GM23338 (cell line): ENCODE results near the gene CTBP2. TPM values are rescaled to one million over a fixed set of nuclear protein-coding genes. Genes with fewer than 3 reads are reported as not detected.

Source experiments
- ATAC-seq: fragments of 200-7000 bp; cut with Tn5 transposase; 3 replicates; pipeline ENCODE4 v1.9.1; 2020
- DNase-seq: peaks from one replicate; pipeline ENCODE4 v3.0.0-alpha.2; 2015; ENCODE audit warnings: low spot score
- H2AFZ ChIP-seq: fragments of 200-600 bp; sonication (generic); 2 replicates; pipeline ENCODE4 v1.8.0; 2016; ENCODE audit warnings: antibody characterized with exemption, mild to moderate bottlenecking, moderate library complexity
- H3F3A ChIP-seq: fragments of 200-600 bp; sonication (generic); replicated peaks from 2 replicates; pipeline ENCODE4 v1.8.0; 2017; ENCODE audit warnings: antibody characterized with exemption, mixed run types, low read depth
- H3K27ac ChIP-seq: fragments of 200-600 bp; sonication (generic); 2 replicates; pipeline ENCODE4 v1.6.1; 2016; ENCODE audit warnings: low read depth
- H3K27me3 ChIP-seq: fragments of 200-600 bp; sonication (generic); 2 replicates; pipeline ENCODE4 v1.8.0; 2016; ENCODE audit warnings: mild to moderate bottlenecking, mixed run types, moderate library complexity; ENCODE audit not compliant: insufficient read depth
- H3K36me3 ChIP-seq: fragments of 200-600 bp; sonication (generic); 2 replicates; pipeline ENCODE4 v1.8.0; 2016; ENCODE audit warnings: mild to moderate bottlenecking; ENCODE audit not compliant: insufficient read depth
- H3K4me1 ChIP-seq: fragments of 200-600 bp; sonication (generic); 2 replicates; pipeline ENCODE4 v1.8.0; 2016; ENCODE audit warnings: mild to moderate bottlenecking, moderate library complexity; ENCODE audit not compliant: insufficient read depth
- H3K4me2 ChIP-seq: fragments of 200-600 bp; sonication (generic); 2 replicates; pipeline ENCODE4 v1.7.1; 2017; ENCODE audit warnings: mixed run types
- H3K4me3 ChIP-seq: fragments of 200-600 bp; sonication (generic); 2 replicates; pipeline ENCODE4 v1.6.1; 2016; ENCODE audit warnings: mixed run types
- H3K79me2 ChIP-seq: fragments of 200-600 bp; sonication (generic); replicated peaks from 2 replicates; pipeline ENCODE4 v1.8.0; 2017; ENCODE audit warnings: mild to moderate bottlenecking; ENCODE audit not compliant: insufficient read depth
- H3K9me2 ChIP-seq: fragments of 200-600 bp; sonication (generic); 2 replicates; pipeline ENCODE4 v1.8.0; 2017; ENCODE audit not compliant: insufficient read depth
- H4K20me1 ChIP-seq: fragments of 200-600 bp; sonication (generic); replicated peaks from 2 replicates; pipeline ENCODE4 v1.8.0; 2017; ENCODE audit warnings: mild to moderate bottlenecking; ENCODE audit not compliant: insufficient read depth
- H3K27ac Mint-ChIP-seq: 2 replicates; pipeline ENCODE4 v1.8.0; 2020; ENCODE audit warnings: inconsistent platforms, mild to moderate bottlenecking, moderate library complexity, mixed read lengths
- H3K27me3 Mint-ChIP-seq: 3 replicates; pipeline ENCODE4 v1.8.0; 2022; ENCODE audit warnings: low read depth, mild to moderate bottlenecking, moderate library complexity, mixed read lengths, inconsistent platforms; ENCODE audit not compliant: insufficient read depth, poor library complexity
- H3K36me3 Mint-ChIP-seq: 3 replicates; pipeline ENCODE4 v1.8.0; 2021; ENCODE audit warnings: low read depth, mild to moderate bottlenecking, inconsistent platforms, moderate library complexity, mixed read lengths
- H3K4me1 Mint-ChIP-seq: 3 replicates; pipeline ENCODE4 v1.8.0; 2020; ENCODE audit warnings: mild to moderate bottlenecking, inconsistent platforms, mixed read lengths
- H3K4me3 Mint-ChIP-seq: 3 replicates; pipeline ENCODE4 v1.8.0; 2021; ENCODE audit warnings: moderate library complexity, mild to moderate bottlenecking, inconsistent platforms, mixed read lengths
- H3K9me3 Mint-ChIP-seq: 3 replicates; pipeline ENCODE4 v1.8.0; 2020; ENCODE audit warnings: moderate library complexity, mild to moderate bottlenecking, inconsistent platforms, mixed read lengths
- CREB1 ChIP-seq: fragments of 250-450 bp; sonication (Bioruptor Pico); IDR thresholded peaks from 2 replicates; pipeline ENCODE4 v1.5.0; 2020; ENCODE audit warnings: low read depth, mild to moderate bottlenecking, moderate library complexity
- EZH2 ChIP-seq: fragments of 200-600 bp; sonication (generic); IDR thresholded peaks from one replicate; pipeline ENCODE4 v1.8.0; 2017; ENCODE audit warnings: antibody characterized with exemption, mild to moderate bottlenecking, low read depth; ENCODE audit not compliant: unreplicated experiment
- EZH2phosphoT487 ChIP-seq: fragments of 200-600 bp; sonication (generic); IDR thresholded peaks from one replicate; pipeline ENCODE4 v1.8.1; 2018; ENCODE audit warnings: antibody characterized with exemption; ENCODE audit not compliant: unreplicated experiment
- JUNB ChIP-seq: IDR thresholded peaks from one replicate; pipeline ENCODE4 v1.6.1; 2016; ENCODE audit warnings: antibody characterized with exemption; ENCODE audit not compliant: unreplicated experiment
- NANOG ChIP-seq: IDR thresholded peaks from 2 replicates; pipeline ENCODE4 v1.6.1; 2016; ENCODE audit warnings: antibody characterized with exemption, borderline replicate concordance
- POLR2AphosphoS5 ChIP-seq: IDR thresholded peaks from 2 replicates; pipeline ENCODE4 v1.6.1; 2016; ENCODE audit warnings: antibody characterized with exemption, low read depth
- STAT1 ChIP-seq: IDR thresholded peaks from one replicate; pipeline ENCODE4 v1.6.1; 2016; ENCODE audit warnings: antibody characterized with exemption; ENCODE audit not compliant: unreplicated experiment
- ZNF114 ChIP-seq: fragments of 250-450 bp; sonication (Bioruptor Pico); IDR thresholded peaks from 2 replicates; pipeline ENCODE4 v1.5.0; 2020; ENCODE audit warnings: mild to moderate bottlenecking, moderate library complexity
- ZNF331 ChIP-seq: fragments of 250-450 bp; sonication (Bioruptor Pico); IDR thresholded peaks from 2 replicates; pipeline ENCODE4 v1.5.0; 2020; ENCODE audit warnings: low read depth, mild to moderate bottlenecking, moderate library complexity
- polyA plus RNA-seq: library from polyadenylated mRNA; unstranded; fragments of >200 nt; fragmentation: Nextera tagmentation; extraction: Ambion mirVana; gene quantifications from 2 replicates; pipeline ENCODE4 v1.2.1, GENCODE V29; 2016
- total RNA-seq: library from RNA; depleted of rRNA; stranded (reverse); fragments of >200 nt; shearing (Covaris generic); gene quantifications from 2 replicates; pipeline ENCODE4 v1.2.3, GENCODE V29; 2014
- TF ChIP-seq, protein P1 (sequence below): fragments of 250-450 bp; sonication (Bioruptor Pico); IDR thresholded peaks from 2 replicates; pipeline ENCODE4 v1.5.0; 2020; ENCODE audit warnings: mild to moderate bottlenecking, moderate library complexity
- TF ChIP-seq, protein P2 (sequence below), 2 experiments: fragments of 200-600 bp in 1 of 2; sonication (generic) in 1 of 2; conservative IDR thresholded peaks; 2 replicates each; pipeline versions ENCODE4 v1.5.1 to v1.6.1; 2016 to 2017; ENCODE audit warnings: antibody characterized with exemption in 2 of 2, low read depth in 2 of 2, mild to moderate bottlenecking in 2 of 2, moderate library complexity in 1 of 2
- TF ChIP-seq, protein P3 (sequence below): IDR thresholded peaks from 2 replicates; pipeline ENCODE4 v1.6.1; 2016; ENCODE audit warnings: antibody characterized with exemption
- TF ChIP-seq, protein P4 (sequence below): IDR thresholded peaks from one replicate; pipeline ENCODE4 v1.6.1; 2018; ENCODE audit warnings: antibody characterized with exemption; ENCODE audit not compliant: unreplicated experiment

CTBP2 gene
- total and polyA plus RNA-seq, 2 experiments from 2014 or later: 133 to 265 TPM

DNA sequence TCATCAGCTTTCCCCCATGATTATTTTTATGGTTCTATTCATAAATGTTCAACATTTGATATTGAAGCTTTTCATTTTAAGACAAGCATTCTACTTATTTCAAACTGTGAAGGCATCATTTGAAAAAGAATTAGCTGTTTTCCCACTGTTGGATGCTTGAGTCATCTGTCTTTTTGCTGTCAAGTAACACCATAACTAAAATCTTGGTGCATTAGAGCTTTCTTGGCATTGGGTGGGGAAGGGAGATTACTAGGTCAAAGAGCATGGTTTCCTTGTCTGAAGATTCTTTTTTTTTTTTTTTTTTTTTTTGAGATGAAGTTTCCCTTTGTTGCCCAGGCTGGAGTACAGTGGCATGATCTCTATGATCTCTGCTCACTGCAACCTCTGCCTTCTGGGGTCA, 68.5 kb downstream of the CTBP2 start:
- H4K20me1 ChIP-seq: peaks cover 94% of the 10 kb centered on the region
- H3K4me2 ChIP-seq: no peak overlapping the region
- H3K27me3 ChIP-seq: no peaks in the 10 kb centered on the region
- no peak for ATAC-seq
- H3F3A ChIP-seq: no peaks in the 10 kb centered on the region; the same call in 1 of the 2 replicates
- no peaks in the 10 kb centered on the region for H3K9me3 Mint-ChIP-seq
- TF ChIP-seq ZNF114 (no peak), STAT1 (no peak), EZH2 (no peak), CREB1 (no peak), NANOG (no peak), POLR2AphosphoS5 (no peak), EZH2phosphoT487 (no peak), JUNB (no peak), ZNF331 (CRISPR knock-in tag) (no peak)
- TF ChIP-seq, protein P1, sequence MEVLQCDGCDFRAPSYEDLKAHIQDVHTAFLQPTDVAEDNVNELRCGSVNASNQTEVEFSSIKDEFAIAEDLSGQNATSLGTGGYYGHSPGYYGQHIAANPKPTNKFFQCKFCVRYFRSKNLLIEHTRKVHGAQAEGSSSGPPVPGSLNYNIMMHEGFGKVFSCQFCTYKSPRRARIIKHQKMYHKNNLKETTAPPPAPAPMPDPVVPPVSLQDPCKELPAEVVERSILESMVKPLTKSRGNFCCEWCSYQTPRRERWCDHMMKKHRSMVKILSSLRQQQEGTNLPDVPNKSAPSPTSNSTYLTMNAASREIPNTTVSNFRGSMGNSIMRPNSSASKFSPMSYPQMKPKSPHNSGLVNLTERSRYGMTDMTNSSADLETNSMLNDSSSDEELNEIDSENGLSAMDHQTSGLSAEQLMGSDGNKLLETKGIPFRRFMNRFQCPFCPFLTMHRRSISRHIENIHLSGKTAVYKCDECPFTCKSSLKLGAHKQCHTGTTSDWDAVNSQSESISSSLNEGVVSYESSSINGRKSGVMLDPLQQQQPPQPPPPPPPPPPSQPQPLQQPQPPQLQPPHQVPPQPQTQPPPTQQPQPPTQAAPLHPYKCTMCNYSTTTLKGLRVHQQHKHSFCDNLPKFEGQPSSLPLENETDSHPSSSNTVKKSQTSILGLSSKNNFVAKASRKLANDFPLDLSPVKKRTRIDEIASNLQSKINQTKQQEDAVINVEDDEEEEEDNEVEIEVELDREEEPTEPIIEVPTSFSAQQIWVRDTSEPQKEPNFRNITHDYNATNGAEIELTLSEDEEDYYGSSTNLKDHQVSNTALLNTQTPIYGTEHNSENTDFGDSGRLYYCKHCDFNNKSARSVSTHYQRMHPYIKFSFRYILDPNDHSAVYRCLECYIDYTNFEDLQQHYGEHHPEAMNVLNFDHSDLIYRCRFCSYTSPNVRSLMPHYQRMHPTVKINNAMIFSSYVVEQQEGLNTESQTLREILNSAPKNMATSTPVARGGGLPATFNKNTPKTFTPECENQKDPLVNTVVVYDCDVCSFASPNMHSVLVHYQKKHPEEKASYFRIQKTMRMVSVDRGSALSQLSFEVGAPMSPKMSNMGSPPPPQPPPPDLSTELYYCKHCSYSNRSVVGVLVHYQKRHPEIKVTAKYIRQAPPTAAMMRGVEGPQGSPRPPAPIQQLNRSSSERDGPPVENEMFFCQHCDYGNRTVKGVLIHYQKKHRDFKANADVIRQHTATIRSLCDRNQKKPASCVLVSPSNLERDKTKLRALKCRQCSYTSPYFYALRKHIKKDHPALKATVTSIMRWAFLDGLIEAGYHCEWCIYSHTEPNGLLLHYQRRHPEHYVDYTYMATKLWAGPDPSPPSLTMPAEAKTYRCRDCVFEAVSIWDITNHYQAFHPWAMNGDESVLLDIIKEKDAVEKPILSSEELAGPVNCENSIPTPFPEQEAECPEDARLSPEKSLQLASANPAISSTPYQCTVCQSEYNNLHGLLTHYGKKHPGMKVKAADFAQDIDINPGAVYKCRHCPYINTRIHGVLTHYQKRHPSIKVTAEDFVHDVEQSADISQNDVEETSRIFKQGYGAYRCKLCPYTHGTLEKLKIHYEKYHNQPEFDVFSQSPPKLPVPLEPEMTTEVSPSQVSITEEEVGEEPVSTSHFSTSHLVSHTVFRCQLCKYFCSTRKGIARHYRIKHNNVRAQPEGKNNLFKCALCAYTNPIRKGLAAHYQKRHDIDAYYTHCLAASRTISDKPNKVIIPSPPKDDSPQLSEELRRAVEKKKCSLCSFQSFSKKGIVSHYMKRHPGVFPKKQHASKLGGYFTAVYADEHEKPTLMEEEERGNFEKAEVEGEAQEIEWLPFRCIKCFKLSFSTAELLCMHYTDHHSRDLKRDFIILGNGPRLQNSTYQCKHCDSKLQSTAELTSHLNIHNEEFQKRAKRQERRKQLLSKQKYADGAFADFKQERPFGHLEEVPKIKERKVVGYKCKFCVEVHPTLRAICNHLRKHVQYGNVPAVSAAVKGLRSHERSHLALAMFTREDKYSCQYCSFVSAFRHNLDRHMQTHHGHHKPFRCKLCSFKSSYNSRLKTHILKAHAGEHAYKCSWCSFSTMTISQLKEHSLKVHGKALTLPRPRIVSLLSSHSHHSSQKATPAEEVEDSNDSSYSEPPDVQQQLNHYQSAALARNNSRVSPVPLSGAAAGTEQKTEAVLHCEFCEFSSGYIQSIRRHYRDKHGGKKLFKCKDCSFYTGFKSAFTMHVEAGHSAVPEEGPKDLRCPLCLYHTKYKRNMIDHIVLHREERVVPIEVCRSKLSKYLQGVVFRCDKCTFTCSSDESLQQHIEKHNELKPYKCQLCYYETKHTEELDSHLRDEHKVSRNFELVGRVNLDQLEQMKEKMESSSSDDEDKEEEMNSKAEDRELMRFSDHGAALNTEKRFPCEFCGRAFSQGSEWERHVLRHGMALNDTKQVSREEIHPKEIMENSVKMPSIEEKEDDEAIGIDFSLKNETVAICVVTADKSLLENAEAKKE (CRISPR knock-in tag): no peak
- TF ChIP-seq, protein P2, sequence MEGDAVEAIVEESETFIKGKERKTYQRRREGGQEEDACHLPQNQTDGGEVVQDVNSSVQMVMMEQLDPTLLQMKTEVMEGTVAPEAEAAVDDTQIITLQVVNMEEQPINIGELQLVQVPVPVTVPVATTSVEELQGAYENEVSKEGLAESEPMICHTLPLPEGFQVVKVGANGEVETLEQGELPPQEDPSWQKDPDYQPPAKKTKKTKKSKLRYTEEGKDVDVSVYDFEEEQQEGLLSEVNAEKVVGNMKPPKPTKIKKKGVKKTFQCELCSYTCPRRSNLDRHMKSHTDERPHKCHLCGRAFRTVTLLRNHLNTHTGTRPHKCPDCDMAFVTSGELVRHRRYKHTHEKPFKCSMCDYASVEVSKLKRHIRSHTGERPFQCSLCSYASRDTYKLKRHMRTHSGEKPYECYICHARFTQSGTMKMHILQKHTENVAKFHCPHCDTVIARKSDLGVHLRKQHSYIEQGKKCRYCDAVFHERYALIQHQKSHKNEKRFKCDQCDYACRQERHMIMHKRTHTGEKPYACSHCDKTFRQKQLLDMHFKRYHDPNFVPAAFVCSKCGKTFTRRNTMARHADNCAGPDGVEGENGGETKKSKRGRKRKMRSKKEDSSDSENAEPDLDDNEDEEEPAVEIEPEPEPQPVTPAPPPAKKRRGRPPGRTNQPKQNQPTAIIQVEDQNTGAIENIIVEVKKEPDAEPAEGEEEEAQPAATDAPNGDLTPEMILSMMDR (conservative IDR thresholded peaks at IDR 0.05; ENCODE audit: low read depth in 2 of 2): no peak
- TF ChIP-seq, protein P3, sequence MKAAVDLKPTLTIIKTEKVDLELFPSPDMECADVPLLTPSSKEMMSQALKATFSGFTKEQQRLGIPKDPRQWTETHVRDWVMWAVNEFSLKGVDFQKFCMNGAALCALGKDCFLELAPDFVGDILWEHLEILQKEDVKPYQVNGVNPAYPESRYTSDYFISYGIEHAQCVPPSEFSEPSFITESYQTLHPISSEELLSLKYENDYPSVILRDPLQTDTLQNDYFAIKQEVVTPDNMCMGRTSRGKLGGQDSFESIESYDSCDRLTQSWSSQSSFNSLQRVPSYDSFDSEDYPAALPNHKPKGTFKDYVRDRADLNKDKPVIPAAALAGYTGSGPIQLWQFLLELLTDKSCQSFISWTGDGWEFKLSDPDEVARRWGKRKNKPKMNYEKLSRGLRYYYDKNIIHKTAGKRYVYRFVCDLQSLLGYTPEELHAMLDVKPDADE: no peak
- TF ChIP-seq, protein P4, sequence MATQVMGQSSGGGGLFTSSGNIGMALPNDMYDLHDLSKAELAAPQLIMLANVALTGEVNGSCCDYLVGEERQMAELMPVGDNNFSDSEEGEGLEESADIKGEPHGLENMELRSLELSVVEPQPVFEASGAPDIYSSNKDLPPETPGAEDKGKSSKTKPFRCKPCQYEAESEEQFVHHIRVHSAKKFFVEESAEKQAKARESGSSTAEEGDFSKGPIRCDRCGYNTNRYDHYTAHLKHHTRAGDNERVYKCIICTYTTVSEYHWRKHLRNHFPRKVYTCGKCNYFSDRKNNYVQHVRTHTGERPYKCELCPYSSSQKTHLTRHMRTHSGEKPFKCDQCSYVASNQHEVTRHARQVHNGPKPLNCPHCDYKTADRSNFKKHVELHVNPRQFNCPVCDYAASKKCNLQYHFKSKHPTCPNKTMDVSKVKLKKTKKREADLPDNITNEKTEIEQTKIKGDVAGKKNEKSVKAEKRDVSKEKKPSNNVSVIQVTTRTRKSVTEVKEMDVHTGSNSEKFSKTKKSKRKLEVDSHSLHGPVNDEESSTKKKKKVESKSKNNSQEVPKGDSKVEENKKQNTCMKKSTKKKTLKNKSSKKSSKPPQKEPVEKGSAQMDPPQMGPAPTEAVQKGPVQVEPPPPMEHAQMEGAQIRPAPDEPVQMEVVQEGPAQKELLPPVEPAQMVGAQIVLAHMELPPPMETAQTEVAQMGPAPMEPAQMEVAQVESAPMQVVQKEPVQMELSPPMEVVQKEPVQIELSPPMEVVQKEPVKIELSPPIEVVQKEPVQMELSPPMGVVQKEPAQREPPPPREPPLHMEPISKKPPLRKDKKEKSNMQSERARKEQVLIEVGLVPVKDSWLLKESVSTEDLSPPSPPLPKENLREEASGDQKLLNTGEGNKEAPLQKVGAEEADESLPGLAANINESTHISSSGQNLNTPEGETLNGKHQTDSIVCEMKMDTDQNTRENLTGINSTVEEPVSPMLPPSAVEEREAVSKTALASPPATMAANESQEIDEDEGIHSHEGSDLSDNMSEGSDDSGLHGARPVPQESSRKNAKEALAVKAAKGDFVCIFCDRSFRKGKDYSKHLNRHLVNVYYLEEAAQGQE: no peak
- H3K36me3 Mint-ChIP-seq: peaks cover 71% of the 10 kb centered on the region
- no peak overlapping the region for H2AFZ ChIP-seq
- H3K4me1 Mint-ChIP-seq: peaks cover 80% of the 10 kb centered on the region
- peaks cover 10% of the 10 kb centered on the region; the same call in 1 of the 2 replicates for H3K36me3 ChIP-seq
- H3K4me1 ChIP-seq: peaks cover 56% of the 10 kb centered on the region
- no peak overlapping the region for H3K27ac Mint-ChIP-seq
- no peak overlapping the region for H3K27ac ChIP-seq
- no peaks in the 10 kb centered on the region for H3K9me2 ChIP-seq
- DNase-seq: no peak
- no peak overlapping the region for H3K4me3 ChIP-seq
- no peak overlapping the region for H3K4me3 Mint-ChIP-seq
- peaks cover 20% of the 10 kb centered on the region for H3K27me3 Mint-ChIP-seq
- H3K79me2 ChIP-seq: peaks cover 100% of the 10 kb centered on the region
